Islet of Langerhans (tissue), 1 donor: ENCODE data around the gene IGSF23.
"Not testable (repeated sequence)": the region's sequence is repeated elsewhere in the genome, so short reads cannot be mapped to it uniquely, and the experiment has no call there.

Experiments
- FAIRE-seq: peaks from one replicate; lab custom pipeline; 2011; peaks lifted over from hg19 to GRCh38; lab: Jason Lieb, UNC

The IGSF23 gene

DNA sequence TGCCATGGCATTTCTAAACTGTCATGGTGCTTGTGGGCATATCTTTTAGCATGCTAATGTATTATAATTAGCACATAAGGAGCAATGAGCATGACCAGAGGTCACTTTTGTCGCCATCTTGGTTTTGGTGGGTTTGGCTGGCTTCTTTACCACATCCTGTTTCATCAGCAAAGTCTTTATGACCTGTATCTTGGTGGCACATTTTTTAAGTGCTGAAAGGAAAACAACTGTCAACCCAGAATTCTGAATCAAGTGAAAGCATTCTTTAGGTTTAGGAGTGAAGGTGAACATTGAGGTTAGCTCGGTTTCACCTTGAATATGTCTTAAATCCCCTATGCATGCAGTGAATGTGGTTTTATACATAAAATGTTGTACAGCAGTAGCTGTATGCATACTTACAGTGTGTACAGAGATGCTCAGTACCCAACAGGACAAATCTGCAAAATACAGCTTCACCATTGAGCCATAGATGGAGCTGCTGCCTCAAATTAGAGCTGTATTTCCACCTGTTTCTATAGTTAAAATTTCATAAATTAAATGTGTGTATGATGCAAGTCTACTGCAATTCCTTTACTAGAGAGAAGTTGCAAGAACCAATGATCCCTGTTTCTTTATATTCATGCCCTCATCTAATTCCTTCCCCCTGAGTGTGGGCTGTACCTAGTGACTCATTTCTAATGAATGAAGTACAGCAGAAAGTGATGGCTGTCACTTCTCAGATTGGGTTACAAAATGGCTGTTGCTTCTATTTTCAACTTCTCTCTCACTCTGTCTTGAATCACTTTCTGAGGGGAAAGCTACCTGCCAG, 25.2 kb upstream of the IGSF23 start:
- FAIRE-seq: no peak

- FAIRE-seq: no peak
These were observed 24.6 kb upstream of the IGSF23 start for GRCh38 chr19:44588771-44589112.

DNA sequence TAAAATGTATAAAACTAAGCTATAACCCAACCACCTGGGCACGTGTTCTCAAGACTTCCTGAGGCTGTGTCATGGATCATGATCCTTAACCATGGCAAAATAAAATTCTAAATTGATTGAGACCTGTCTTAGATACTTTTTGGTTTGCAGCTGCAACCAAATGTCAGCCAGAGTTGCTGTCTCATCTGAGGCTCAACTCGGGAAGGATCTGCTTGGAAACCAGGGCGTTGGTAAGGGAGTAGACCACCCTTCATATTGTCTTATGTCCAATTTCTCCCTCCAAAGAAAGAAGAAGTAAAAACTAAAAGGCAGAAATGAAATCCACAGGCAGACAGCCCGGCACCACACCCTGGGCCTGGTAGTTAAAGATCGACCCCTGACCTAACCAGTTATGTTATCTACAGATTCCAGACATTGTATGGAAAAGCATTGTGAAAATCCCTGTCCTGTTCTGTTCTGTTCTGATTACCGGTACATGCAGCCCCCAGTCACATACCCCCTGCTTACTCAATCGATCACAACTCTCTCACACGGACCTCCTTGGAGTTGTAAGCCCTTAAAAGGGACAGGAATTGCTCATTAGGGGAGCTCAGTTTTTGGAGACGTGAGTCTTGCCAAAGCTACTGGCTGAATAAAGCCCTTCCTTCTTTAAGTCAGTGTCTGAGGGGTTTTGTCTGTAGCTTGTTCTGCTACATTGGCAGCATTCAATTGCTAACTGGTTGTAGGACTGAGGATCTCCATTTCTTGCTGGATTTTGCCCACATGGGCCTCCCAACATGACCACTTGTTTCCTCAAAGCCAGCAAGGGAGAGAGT, 22.9 kb upstream of the IGSF23 start:
- no peak for FAIRE-seq

- not testable (repeated sequence) for FAIRE-seq
These were observed 21.9 kb upstream of the IGSF23 start for GRCh38 chr19:44591340-44591993.

GRCh38 chr19:44592451-44592890, 20.9 kb upstream of the IGSF23 start:
- no peak for FAIRE-seq

- FAIRE-seq: no peak
These were observed 20.1 kb upstream of the IGSF23 start for GRCh38 chr19:44593294-44593693.

DNA sequence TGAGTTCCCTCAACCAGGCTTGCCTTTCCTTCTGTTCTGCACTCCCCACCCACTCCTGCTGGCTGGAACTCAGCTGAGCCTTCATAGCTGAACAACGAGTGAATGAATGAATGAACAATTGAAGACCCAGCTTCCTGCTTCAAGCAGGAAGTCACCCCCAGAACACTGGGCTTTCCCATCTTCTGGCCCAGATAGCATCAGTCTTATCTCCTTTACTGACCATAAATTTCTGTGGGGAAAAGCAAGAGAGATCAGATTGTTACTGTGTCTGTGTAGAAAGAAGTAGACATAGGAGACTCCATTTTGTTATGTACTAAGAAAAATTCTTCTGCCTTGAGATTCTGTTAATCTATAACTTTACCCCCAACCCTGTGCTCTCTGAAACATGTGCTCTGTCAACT, 19.5 kb upstream of the IGSF23 start:
- FAIRE-seq: not testable (repeated sequence)

DNA sequence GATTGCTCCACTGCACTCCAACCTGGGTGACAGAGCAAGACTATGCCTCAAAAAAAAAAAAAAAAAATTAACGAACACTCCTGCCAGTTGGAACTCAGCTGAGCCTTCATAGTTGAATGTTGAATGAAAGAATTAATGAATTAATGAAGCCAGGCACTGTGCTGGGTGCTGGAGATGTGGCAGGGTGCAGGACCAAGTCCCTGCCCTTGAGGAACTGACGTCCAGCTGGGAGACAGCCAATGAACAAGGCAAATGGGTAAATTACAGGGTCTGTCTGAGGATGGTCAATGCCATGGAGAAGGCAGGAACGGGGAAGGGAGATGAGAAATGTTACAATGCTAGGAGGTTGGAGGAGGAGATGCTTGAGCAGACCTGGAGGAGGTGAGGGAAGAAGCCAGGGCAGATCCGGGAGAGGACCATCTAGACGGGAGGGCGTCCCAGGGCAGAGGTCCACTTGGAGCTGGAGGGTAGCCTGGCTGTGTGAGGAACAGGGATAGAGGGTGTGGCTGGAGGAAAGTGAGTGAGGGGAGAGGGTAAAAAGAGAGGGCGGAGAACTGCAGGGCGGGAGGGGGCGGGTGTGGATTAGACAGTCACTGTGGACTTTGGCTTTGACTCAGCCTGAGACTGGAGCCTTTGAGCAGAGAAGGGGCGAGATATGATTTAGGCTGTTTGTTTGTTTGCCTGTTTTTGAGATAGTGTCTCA, 16.8 kb upstream of the IGSF23 start:
- FAIRE-seq: no peak

- FAIRE-seq: no peak
These were observed 16.3 kb upstream of the IGSF23 start for GRCh38 chr19:44597131-44597491.

DNA sequence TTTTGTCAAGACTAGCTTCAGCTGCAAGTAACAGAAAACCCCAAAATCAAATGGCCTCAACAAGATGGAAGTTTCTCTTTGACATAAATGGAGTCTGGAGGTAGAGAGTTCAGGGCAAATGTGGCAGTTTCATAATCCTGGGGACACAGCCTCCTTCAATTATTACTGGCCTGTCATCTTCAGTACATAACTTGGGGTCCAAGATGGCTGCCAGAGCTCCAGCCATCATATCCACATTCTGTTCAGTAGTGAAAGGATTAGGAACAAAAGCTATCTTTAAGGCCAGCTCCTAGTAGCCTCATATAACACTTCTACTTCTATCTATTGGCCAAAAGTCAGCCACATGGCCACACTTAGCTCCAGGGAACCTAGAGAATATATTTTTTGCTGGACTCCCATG, 15.0 kb upstream of the IGSF23 start:
- no peak for FAIRE-seq

GRCh38 chr19:44598880-44599279, 14.5 kb upstream of the IGSF23 start:
- FAIRE-seq: no peak

GRCh38 chr19:44600466-44600865, 12.9 kb upstream of the IGSF23 start:
- FAIRE-seq: no peak

- peak; percentile 41 for FAIRE-seq
These were observed 11.3 kb upstream of the IGSF23 start for GRCh38 chr19:44602081-44602480.

GRCh38 chr19:44603201-44603945, 10.0 kb upstream of the IGSF23 start:
- no peak for FAIRE-seq

GRCh38 chr19:44604241-44604640, 9.1 kb upstream of the IGSF23 start:
- FAIRE-seq: no peak

GRCh38 chr19:44605547-44605946, 7.8 kb upstream of the IGSF23 start:
- FAIRE-seq: no peak

- FAIRE-seq: no peak
These were observed 6.3 kb upstream of the IGSF23 start for GRCh38 chr19:44607049-44607448.

DNA sequence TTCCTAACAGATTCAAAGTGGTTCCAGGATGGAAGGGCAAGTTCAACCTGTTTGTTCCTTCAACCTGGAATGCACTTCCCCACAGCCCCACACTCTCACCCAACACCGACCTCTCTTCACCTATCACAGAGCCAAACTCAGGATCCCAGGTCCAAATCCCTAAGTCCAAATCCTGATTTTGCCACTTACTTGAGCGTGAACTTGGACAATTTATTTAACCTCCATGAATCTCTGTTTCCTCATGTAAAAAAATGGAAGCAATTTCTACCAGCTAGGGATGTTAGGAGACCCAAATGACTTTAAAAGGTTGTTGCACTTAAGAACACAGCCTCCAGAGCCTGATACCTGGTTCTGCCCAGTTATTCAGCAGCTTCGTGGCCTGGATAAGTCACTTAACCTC, 5.4 kb upstream of the IGSF23 start:
- FAIRE-seq: no peak

DNA sequence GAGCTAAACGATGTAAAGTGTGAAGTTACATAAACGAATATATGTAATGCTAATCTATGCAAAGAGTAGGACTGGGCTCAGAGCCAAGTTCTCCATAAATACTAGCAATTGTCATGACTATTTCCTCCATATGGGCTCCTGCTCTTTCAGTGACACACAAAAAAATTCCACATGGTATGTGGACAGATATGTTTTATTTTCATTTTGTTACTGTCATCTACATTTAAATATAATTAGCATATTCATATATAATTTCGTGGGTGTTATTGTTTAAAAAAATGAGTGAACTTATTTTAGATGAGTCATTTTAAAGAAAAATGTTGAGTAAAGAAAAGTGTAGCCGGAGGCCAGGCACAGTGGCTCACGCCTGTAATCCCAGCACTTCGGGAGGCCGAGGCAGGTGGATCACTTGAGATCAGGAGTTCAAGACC, 5.0 kb upstream of the IGSF23 start:
- FAIRE-seq: no peak

DNA sequence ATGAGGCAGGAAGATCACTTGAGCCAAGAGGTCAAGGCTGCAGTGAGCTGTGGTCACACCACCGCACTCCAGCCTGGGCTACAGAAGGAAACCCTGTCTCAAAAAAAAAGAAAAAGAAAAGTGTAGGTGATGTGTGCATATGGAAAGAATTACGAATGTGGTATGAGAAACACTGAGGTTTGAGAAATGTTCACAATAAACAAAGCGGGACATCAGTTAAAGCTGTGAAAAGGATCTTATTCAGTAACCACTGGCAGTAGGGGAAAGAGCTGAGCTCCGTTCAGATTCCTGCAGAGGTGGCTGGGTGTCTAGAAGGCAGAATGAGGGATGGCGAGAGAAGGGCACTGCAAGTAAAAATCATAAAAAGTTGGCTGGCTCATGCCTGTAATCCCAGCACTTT, 4.1 kb upstream of the IGSF23 start:
- FAIRE-seq: no peak

GRCh38 chr19:44610497-44610896, 2.9 kb upstream of the IGSF23 start:
- FAIRE-seq: not testable (repeated sequence)

DNA sequence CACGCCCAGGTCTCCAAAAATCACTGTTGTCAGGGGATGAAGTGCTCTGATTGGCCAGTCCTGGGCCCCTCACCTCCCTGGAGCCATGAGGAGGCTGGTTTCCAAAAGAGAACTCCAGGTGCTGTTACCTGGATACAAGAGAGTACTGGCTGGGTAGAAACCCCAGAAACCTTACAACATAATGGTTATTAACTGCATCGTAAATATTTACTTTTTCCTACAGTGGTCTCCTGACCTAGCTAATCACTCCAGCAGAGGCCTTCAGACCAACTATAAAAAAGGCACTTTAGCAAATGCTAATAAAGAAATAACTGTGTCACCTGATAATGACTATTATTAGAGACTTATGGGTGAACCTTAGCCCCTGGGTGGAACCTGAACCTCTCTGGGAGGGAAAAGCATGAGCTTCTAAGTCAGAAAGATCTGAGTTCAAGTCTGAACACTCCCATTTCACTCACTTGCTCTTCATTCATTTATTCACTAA, 1.5 kb upstream of the IGSF23 start:
- peak; percentile 99 for FAIRE-seq
